Stimulated activated CD4-positive, alpha-beta T cell treated with anti-CD3 and anti-CD28 coated beads, TNF-alpha, amount 100 ng/mL, for 4 hours (primary cell): ENCODE data around the gene ST6GALNAC5.

ENCODE experiments used
- DNase-seq, 3 experiments: peaks; one replicate each; pipeline ENCODE4 v3.0.0-alpha.2; 2020; ENCODE audit warnings: low read depth in 3 of 3

The ST6GALNAC5 gene

DNA sequence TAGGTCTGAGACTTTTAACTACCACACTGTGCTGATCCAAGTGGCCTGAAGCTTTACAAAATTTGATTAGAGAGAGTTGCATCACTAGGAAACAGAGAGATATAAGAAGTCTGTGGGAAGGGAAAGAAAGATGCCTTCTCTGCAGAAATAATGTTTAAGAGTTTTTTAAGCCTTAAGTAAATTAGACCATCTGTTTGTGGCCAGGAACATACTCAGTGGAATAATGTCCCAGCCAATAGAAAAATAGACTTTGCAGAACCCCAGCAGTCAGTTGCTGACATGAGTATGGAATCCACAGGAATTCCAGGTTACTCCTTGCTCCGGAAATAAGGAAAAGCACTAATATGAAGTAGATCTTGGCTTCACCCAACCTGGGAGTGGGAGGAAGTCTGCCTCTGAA, 144.8 kb downstream of the ST6GALNAC5 start:
- no peak for DNase-seq

GRCh38 chr1:77014073-77014788, 147.0 kb downstream of the ST6GALNAC5 start:
- DNase-seq = no peak

DNA sequence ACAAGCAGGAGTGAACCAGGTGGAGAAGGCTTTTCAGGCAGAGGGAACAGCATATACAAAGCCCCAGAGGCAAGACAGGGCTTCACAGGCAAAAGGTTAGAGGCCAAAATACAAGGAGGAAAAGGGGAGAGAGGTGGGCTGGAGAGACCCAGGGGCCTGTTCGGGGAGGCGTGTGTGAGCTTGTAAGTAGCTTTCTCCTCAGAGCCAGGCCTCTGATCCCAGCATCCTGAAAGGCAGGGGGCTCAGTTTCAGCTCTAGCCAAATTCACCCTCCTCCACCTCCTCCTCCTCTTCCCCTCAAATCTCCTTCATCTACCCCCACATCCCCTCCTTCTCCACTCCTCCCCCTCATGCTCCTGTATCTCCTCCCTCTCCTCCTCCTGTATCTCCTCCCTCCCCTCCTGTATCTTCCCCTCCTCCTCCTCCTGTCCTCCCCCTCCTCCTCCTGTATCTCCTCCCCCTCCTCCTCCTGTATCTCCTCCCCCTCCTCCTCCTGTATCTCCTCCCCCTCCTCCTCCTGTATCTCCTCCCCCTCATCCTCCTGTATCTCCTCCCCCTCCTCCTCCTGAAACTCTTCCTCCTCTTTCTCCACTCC, 148.6 kb downstream of the ST6GALNAC5 start:
- DNase-seq = no peak

- DNase-seq = no peak
Observed at GRCh38 chr1:77016386-77016985, 149.2 kb downstream of the ST6GALNAC5 start.

DNA sequence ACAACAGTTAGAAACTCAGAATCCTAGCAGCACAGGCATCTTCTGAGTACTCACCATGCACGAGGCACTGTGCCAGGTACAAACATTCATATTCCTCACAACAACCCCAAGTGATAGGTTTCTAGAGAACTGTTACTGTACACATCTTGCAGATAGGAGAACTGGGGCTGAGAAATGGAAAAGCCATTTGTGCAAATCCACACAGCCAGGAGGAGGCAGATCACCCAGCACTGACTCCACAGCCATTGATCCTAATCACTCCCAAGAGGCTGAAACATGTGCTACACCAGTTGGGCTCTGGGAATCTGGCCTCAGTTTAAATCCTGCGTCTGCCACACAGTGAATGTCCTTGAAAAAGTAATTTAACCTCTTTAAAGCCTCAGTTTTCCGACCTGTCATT, 151.0 kb downstream of the ST6GALNAC5 start:
- no peak for DNase-seq

GRCh38 chr1:77018761-77019160, 151.5 kb downstream of the ST6GALNAC5 start:
- DNase-seq = no peak

DNA sequence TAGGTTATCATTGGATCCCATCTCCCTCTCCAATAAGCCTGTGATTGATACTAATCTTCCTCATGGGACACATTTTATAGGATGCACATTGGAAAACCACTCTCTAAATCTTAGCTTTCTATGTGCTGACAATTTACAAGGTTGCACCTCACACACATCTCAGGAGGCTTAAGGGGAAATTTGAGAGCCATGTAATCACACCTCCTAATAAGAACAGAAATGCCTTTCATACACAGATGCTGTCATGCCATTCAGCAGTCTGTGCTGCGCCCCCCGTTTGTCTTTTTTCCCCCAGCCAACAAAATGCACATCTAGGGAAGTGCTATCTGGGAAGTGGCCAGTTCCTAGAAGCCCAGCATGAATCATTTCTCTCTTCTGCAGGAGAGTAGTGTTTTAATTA, 154.5 kb downstream of the ST6GALNAC5 start:
- DNase-seq = no peak

- DNase-seq = no peak
Observed at GRCh38 chr1:77024500-77024899, 157.2 kb downstream of the ST6GALNAC5 start.

- DNase-seq = no peak
Observed at GRCh38 chr1:77025599-77025998, 158.3 kb downstream of the ST6GALNAC5 start.

DNA sequence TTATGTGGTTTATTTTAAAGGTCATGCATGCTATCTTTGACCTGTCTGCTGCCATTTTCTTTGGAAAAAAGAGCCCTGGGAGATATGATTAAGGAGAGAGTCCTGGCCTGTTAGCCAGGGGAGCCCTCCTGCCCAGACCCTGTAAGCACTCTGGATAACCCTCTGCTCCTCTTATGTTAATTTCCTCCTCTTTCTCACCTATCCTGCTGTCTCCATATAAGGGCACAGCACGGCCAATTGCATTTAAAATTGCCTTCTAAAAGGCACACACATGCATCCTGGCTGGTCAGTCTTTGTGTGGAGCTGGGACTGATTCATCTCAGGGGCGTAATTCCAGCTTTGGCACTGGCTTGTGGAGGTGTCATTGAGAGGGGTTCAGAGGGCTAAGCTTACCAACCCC, 158.9 kb downstream of the ST6GALNAC5 start:
- DNase-seq = no peak

- DNase-seq = no peak
Observed at GRCh38 chr1:77026640-77027039, 159.4 kb downstream of the ST6GALNAC5 start.

- DNase-seq = no peak
Observed at GRCh38 chr1:77027847-77028246, 160.6 kb downstream of the ST6GALNAC5 start.

DNA sequence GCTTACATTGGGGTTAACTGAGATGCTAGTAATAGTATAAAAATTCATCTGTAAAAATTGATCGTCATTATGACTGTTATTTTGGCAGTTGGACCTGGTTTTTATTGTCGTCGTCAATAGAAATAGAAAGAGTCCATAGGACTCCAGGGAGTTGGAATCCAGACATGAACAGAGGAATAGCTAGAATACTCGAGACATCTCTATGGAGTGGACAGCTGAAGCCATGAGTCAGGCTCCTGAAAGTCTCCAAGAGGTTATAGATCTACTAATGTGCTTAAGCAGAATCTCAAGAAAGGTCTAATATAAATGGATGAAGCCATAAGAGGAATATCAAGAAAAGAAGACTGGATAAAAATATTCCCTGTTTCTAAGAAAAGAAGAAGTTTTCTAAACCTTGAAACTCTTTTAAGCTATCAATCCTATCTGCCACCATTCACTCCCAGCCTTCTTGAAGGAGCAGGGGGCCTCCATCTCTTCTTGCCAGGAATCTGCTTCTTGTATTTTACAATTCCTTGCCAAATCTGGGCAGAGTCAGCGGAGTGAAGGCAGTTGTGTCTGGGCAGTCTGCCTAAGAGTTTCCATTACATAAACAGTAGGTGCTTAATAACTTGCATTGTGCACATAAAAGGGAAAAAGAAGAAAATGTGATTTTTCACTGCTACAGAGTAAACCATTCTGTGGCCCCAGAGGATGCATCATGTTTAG, 163.3 kb downstream of the ST6GALNAC5 start:
- DNase-seq = no peak

- no peak for DNase-seq
Observed at GRCh38 chr1:77031106-77031662, 163.9 kb downstream of the ST6GALNAC5 start.

- DNase-seq = no peak
Observed at GRCh38 chr1:77036560-77036959, 169.3 kb downstream of the ST6GALNAC5 start.

- DNase-seq = no peak
Observed at GRCh38 chr1:77037038-77037437, 169.8 kb downstream of the ST6GALNAC5 start.

- DNase-seq = no peak
Observed at GRCh38 chr1:77038000-77038399, 170.7 kb downstream of the ST6GALNAC5 start.

DNA sequence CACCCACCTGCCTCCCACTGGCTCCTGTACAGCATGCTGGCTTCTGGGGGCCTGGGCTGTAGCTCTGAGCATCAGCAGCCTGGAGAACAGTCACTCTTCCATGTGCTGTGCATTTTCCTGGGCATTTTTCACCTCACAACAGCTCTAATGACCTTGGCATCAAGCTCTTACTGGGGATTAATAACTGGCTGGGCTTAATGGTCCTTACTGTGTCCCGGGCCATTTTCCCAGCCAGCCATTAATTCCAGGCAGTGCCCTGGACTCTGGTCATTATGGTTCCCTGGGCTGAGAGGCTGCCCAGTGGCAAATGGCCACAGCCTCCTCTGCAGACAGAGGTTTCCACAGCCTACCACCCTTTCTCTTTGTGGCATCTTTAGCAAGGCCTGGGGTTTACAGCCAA, 171.8 kb downstream of the ST6GALNAC5 start:
- DNase-seq = no peak

DNA sequence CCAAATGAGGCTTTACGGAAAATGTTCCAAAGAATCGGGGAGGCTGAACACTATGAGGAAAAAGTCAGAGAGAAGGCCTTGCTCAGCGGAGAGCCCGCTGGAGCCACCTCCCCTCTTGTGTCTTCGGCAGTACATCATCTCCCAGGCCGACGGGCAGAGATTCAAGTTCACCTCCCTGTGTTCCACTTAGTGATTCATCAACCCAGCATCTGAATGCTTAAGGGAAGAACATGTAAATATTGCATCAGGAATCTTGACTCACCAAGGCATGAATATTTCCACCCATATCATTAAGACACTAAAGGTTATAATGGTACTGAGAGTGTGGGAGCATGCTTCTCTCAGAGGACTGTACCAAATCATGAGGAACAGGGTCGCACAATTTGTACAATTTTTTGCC, 172.5 kb downstream of the ST6GALNAC5 start:
- DNase-seq = no peak

GRCh38 chr1:77040826-77041225, 173.5 kb downstream of the ST6GALNAC5 start:
- DNase-seq = no peak

GRCh38 chr1:77044133-77044849, 177.0 kb downstream of the ST6GALNAC5 start:
- DNase-seq = no peak

- DNase-seq = no peak
Observed at GRCh38 chr1:77047575-77047974, 180.3 kb downstream of the ST6GALNAC5 start.
